Adrenal gland (tissue), 12 donors: ENCODE data around the gene HDAC4. TPM values are rescaled to one million over a fixed set of nuclear protein-coding genes. Genes with fewer than 3 reads are reported as not detected.
A peak's percentile ranks its signal among the peaks of the same experiment; 100 is the strongest.

ENCODE experiments used
- DNase-seq, 7 donors: peaks; one replicate each; pipeline ENCODE4 v3.0.0-alpha.2; 2019 to 2020
- H3K27ac ChIP-seq, 5 donors: fragments of 200-600 bp; sonication (generic) in 4 of 5; 1 replicate in 3 of 5; 2 replicates in 2 of 5; pipeline versions ENCODE4 v1.5.1 to v1.8.0; 2016 to 2020; ENCODE audit warnings: mild to moderate bottlenecking in 1 of 5
- H3K27me3 ChIP-seq: fragments of 200-600 bp; 2 replicates; pipeline ENCODE4 v1.8.0; 2021
- H3K36me3 ChIP-seq, 2 donors: fragments of 200-600 bp; replicated peaks in 1 of 2; 1 replicate in 1 of 2; 2 replicates in 1 of 2; pipeline versions ENCODE4 v1.5.1 to v1.8.0; 2018 to 2022
- H3K4me1 ChIP-seq, 2 donors: fragments of 200-600 bp; replicated peaks in 1 of 2; 1 replicate in 1 of 2; 2 replicates in 1 of 2; pipeline versions ENCODE4 v1.5.1 to v1.8.0; 2018 to 2021
- H3K4me3 ChIP-seq, 4 donors: fragments of 200-600 bp; sonication (generic) in 3 of 4; one replicate each; pipeline ENCODE4 v1.5.1; 2016 to 2018
- H3K9me3 ChIP-seq, 3 donors: fragments of 200-600 bp; sonication (generic) in 1 of 3; replicated peaks in 1 of 3; 1 replicate in 2 of 3; 2 replicates in 1 of 3; pipeline versions ENCODE4 v1.5.1 to v1.8.0; 2016 to 2021
- CTCF ChIP-seq, 6 experiments: fragments of 450-650 bp in 4 of 6; fragments of 200-600 bp in 2 of 6; sonication (generic) in 1 of 6; IDR thresholded peaks; 1 replicate in 5 of 6; 2 replicates in 1 of 6; pipeline versions ENCODE4 v1.5.1 to v1.8.0; 2016 to 2021; ENCODE audit warnings: antibody characterized with exemption in 6 of 6, mild to moderate bottlenecking in 2 of 6, moderate library complexity in 1 of 6
- POLR2A ChIP-seq, 2 donors: fragments of 450-650 bp; IDR thresholded peaks; one replicate each; pipeline ENCODE4 v1.6.1; 2017; ENCODE audit warnings: antibody characterized with exemption in 2 of 2, mild to moderate bottlenecking in 2 of 2, moderate library complexity in 1 of 2
- WGBS, 4 donors: extraction: QIAGEN DNeasy Blood & Tissue Kit in 2 of 4; methylation state at CpG; one replicate each; pipeline versions ENCODE4 v1.1.5 to v1.1.7; 2013 to 2017; 5-methylcytosine and 5-hydroxymethylcytosine counted together
- intact Hi-C, 2 donors: fragments of 100-400 bp; cut with DNase I; formaldehyde crosslinking; loops; one replicate each; pipeline versions ENCODE4 v1.14.1 to v1.15.0; 2022 to 2023
- polyA plus RNA-seq, 3 donors: library from polyadenylated mRNA; stranded (reverse); fragments of 200-250 nt in 2 of 3; fragments of 350-450 nt in 1 of 3; fragmentation: Illumina TruSeq in 1 of 3; extraction: RNeasy Lipid Tissue Mini Kit (QIAGEN cat#74804) in 1 of 3; gene quantifications; one replicate each; pipeline ENCODE4 v1.2.3, GENCODE V29; 2013 to 2014
- total RNA-seq, 9 donors: library from RNA; depleted of rRNA in 4 of 9; stranded (reverse); fragments of >200 nt in 4 of 9; fragments of 120-200 nt in 1 of 9; fragmentation: NEBNext Ultra II Directional in 1 of 9; extraction: Animal tissue kit (Norgen Biotek cat#: 25700) in 1 of 9; gene quantifications; one replicate each; pipeline versions ENCODE4 v1.1.0 to v1.2.4, GENCODE V29; 2013 to 2023
- donor health status: healthy with polysubstance abuse.
- donor health status: Bipolar disorder and iron deficiency.
- donor health status: DM: yes; HTN: yes; CAD: no.
- donor health status: DM: no; HTN: no; CAD: no.
- donor health status: DM: no; HTN: no; CAD: no.
- donor health status: DM: yes; HTN: yes; CAD: no.

The HDAC4 gene
- total and polyA plus RNA-seq, 12 donors, result 8.3 to 88.9 (median 28.7) TPM

DNA sequence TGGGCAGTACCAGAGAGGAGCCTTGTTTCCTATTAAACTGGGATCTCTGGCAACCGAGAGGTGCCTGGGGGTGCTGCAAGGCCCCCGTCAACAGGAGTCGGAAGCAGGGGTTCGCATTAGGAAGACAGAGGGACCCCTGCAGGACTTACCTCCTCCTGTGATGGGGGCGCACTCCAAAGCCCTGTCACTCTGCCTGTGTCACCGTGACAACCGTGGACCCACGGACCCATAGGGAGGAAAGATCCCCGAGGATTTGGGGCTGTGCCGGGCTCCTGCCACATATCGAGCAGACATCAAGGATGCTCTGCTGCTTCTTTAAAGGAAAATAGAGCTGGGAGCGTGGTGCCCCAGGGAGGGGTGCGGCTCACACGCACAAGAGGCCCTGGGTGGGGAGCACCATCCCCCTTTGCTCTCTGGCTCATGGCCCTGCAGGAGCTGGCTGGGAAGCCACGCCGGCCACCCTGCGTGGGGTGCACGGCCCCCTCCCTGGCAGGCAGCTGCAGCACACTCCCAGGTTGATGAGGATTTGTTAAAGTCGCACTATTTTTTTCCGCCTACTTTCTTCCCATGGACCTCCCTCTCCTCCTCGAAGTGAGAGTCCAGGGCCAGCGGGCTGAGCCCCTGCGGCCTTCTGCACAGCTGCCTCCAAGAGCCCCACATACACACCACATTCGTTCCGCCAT is 385.5 kb downstream of the HDAC4 start:
- no peaks in the 10 kb centered on the region for H3K36me3 ChIP-seq
- intact Hi-C loops, result no loop called here
- TF ChIP-seq POLR2A (IDR thresholded peaks at IDR 0.05), result no peak
- TF ChIP-seq CTCF (IDR thresholded peaks at IDR 0.05), result no peak
- H3K4me1 ChIP-seq, result no peaks in the 10 kb centered on the region
- H3K27me3 ChIP-seq, result no peaks in the 10 kb centered on the region
- peak in 1 of 7 donors; percentile 7 for DNase-seq
- no peaks in the 10 kb centered on the region for H3K9me3 ChIP-seq
- no peak overlapping the region for H3K27ac ChIP-seq
- 65 to 80% (median 74%) methylated on average over 20 to 25 of the region's 25 CpGs for WGBS, 4 donors
- no peak overlapping the region for H3K4me3 ChIP-seq

GRCh38 chr2:239014458-239015217 is 386.2 kb downstream of the HDAC4 start:
- no peak for TF ChIP-seq POLR2A (IDR thresholded peaks at IDR 0.05)
- no peak for TF ChIP-seq CTCF (IDR thresholded peaks at IDR 0.05)
- no peak overlapping the region for H3K4me3 ChIP-seq
- 75 to 86% (median 82%) methylated on average over 9 of the region's 9 CpGs for WGBS, 4 donors
- no peak overlapping the region for H3K27ac ChIP-seq
- H3K27me3 ChIP-seq, result no peaks in the 10 kb centered on the region
- H3K9me3 ChIP-seq, result no peaks in the 10 kb centered on the region
- peak in 2 of 7 donors; percentile 8 to 11 for DNase-seq
- intact Hi-C loops, result no loop called here
- no peaks in the 10 kb centered on the region for H3K36me3 ChIP-seq
- no peaks in the 10 kb centered on the region for H3K4me1 ChIP-seq

DNA sequence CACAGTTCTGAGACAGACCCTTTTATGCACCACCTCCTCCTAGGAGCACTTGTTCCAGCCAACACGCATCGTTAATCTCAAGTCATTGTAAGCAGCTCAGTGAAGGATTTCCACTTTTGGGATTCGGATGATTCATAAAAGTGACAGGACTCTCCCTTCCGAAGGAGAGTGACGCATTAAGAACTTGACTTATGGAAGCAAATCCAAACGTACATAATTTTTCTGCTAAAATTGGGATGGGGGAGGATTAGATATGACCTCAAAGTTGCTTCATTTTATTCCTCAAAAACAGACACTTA is 387.2 kb downstream of the HDAC4 start:
- DNase-seq, result no peak
- H3K36me3 ChIP-seq, result no peaks in the 10 kb centered on the region
- H3K9me3 ChIP-seq, result no peaks in the 10 kb centered on the region
- H3K27ac ChIP-seq, result no peak overlapping the region
- H3K4me3 ChIP-seq, result no peak overlapping the region
- TF ChIP-seq POLR2A (IDR thresholded peaks at IDR 0.05) (no peak), CTCF (IDR thresholded peaks at IDR 0.05) (no peak)
- no peaks in the 10 kb centered on the region for H3K4me1 ChIP-seq
- intact Hi-C loops, result no loop called here
- WGBS, 4 donors, result 79 to 89% (median 88%) methylated on average over 6 of the region's 6 CpGs
- H3K27me3 ChIP-seq, result no peaks in the 10 kb centered on the region

GRCh38 chr2:239012936-239013677 is 387.7 kb downstream of the HDAC4 start:
- Histone ChIP-seq H3K27ac (no peak overlapping the region), H3K27me3 (no peaks in the 10 kb centered on the region), H3K9me3 (no peaks in the 10 kb centered on the region), H3K4me3 (no peak overlapping the region), H3K36me3 (no peaks in the 10 kb centered on the region), H3K4me1 (no peaks in the 10 kb centered on the region)
- TF ChIP-seq CTCF (IDR thresholded peaks at IDR 0.05) (no peak), POLR2A (IDR thresholded peaks at IDR 0.05) (no peak)
- 86 to 92% (median 90%) methylated on average over 11 to 13 of the region's 13 CpGs for WGBS, 4 donors
- peak in 2 of 7 donors; percentile 2 to 5 for DNase-seq
- intact Hi-C loops, result no loop called here
